ENCODE data around the gene SVBP. TPM values are rescaled to one million over a fixed set of nuclear protein-coding genes. Genes with fewer than 3 reads are reported as not detected.

The SVBP gene
- polyA plus RNA-seq, 1 donor (not counting 4 experiments of a cell fraction or from before 2014, with no cell fraction given): 15.5 TPM

- no peaks in the 10 kb centered on the region for H3K36me3 ChIP-seq (ENCODE audit: control insufficient read depth in 2 of 2, extremely low read depth in 1 of 2, insufficient read depth in 2 of 2, low read length in 2 of 2)
- peaks cover 43% of the 10 kb centered on the region for H3K79me2 ChIP-seq (ENCODE audit: control insufficient read depth, insufficient read depth, low read length)
- DNase-seq (ENCODE audit: low read depth, low spot score): no peak
- H3K9ac ChIP-seq (ENCODE audit: control insufficient read depth, extremely low read depth, insufficient read depth, low read length): no peak overlapping the region
- H3K4me2 ChIP-seq (ENCODE audit: control insufficient read depth, extremely low read depth, insufficient read depth, low read depth, low read length): no peak overlapping the region
- no peak for FAIRE-seq
- no peak overlapping the region for H2AFZ ChIP-seq (ENCODE audit: control insufficient read depth, low read length)
- H3K4me3 ChIP-seq (ENCODE audit: control insufficient read depth in 2 of 3, extremely low read depth in 1 of 3, insufficient read depth in 2 of 3, low read depth in 1 of 3, low read length in 3 of 3): no peak overlapping the region
- no peaks in the 10 kb centered on the region for H3K9me1 ChIP-seq (ENCODE audit: control insufficient read depth, extremely low read depth, insufficient read depth, low read length)
- no peaks in the 10 kb centered on the region for H4K20me1 ChIP-seq (ENCODE audit: control insufficient read depth, extremely low read depth, insufficient read depth, low read length)
- dilution Hi-C loops (cut with MboI; ENCODE audit: extremely low pct_ligation_motif_present, low sequenced_read_pairs): no loop called here
- peaks cover 12% of the 10 kb centered on the region for H3K4me1 ChIP-seq (ENCODE audit: control insufficient read depth, extremely low read depth, insufficient read depth, low read length)
- H3K9me3 ChIP-seq (ENCODE audit: control insufficient read depth, low read depth, low read length): no peaks in the 10 kb centered on the region
- H3K27me3 ChIP-seq (ENCODE audit: control insufficient read depth, extremely low read depth, insufficient read depth, low read length): no peaks in the 10 kb centered on the region
- no peak overlapping the region for H3K27ac ChIP-seq (ENCODE audit: control insufficient read depth, insufficient read depth, low read length)
- TF ChIP-seq EZH2 (IDR thresholded peaks at IDR 0.05; ENCODE audit: low read length): no peak
- no peak for TF ChIP-seq CTCF (optimal IDR thresholded peaks at IDR 0.05 in 1 of 3, IDR thresholded peaks at IDR 0.05 in 1 of 3, conservative IDR thresholded peaks at IDR 0.05 in 1 of 3; ENCODE audit: extremely low read depth in 1 of 3, insufficient read depth in 2 of 3, low read length in 3 of 3)
Observed at GRCh38 chr1:42769811-42770210, 47.4 kb downstream of the SVBP start.

GRCh38 chr1:42768172-42768571 is 49.0 kb downstream of the SVBP start:
- Histone ChIP-seq H2AFZ (ENCODE audit: control insufficient read depth, low read length) (no peak overlapping the region), H3K79me2 (ENCODE audit: control insufficient read depth, insufficient read depth, low read length) (peaks cover 49% of the 10 kb centered on the region), H3K27ac (ENCODE audit: control insufficient read depth, insufficient read depth, low read length) (no peak overlapping the region), H3K9ac (ENCODE audit: control insufficient read depth, extremely low read depth, insufficient read depth, low read length) (peak overlapping the region; percentile 83), H3K27me3 (ENCODE audit: control insufficient read depth, extremely low read depth, insufficient read depth, low read length) (no peaks in the 10 kb centered on the region), H3K36me3 (ENCODE audit: control insufficient read depth in 2 of 2, extremely low read depth in 1 of 2, insufficient read depth in 2 of 2, low read length in 2 of 2) (no peaks in the 10 kb centered on the region), H3K9me1 (ENCODE audit: control insufficient read depth, extremely low read depth, insufficient read depth, low read length) (no peaks in the 10 kb centered on the region), H3K4me1 (ENCODE audit: control insufficient read depth, extremely low read depth, insufficient read depth, low read length) (peaks cover 12% of the 10 kb centered on the region), H3K9me3 (ENCODE audit: control insufficient read depth, low read depth, low read length) (no peaks in the 10 kb centered on the region), H3K4me3 (ENCODE audit: control insufficient read depth in 2 of 3, extremely low read depth in 1 of 3, insufficient read depth in 2 of 3, low read depth in 1 of 3, low read length in 3 of 3) (peak overlapping the region; percentile 65 to 85 (median 74)), H4K20me1 (ENCODE audit: control insufficient read depth, extremely low read depth, insufficient read depth, low read length) (no peaks in the 10 kb centered on the region), H3K4me2 (ENCODE audit: control insufficient read depth, extremely low read depth, insufficient read depth, low read depth, low read length) (peak overlapping the region; percentile 77)
- dilution Hi-C loops (cut with MboI; ENCODE audit: extremely low pct_ligation_motif_present, low sequenced_read_pairs): no loop called here
- no peak for TF ChIP-seq EZH2 (IDR thresholded peaks at IDR 0.05; ENCODE audit: low read length)
- no peak for TF ChIP-seq CTCF (optimal IDR thresholded peaks at IDR 0.05 in 1 of 3, IDR thresholded peaks at IDR 0.05 in 1 of 3, conservative IDR thresholded peaks at IDR 0.05 in 1 of 3; ENCODE audit: extremely low read depth in 1 of 3, insufficient read depth in 2 of 3, low read length in 3 of 3)
- no peak for FAIRE-seq
- DNase-seq (ENCODE audit: low read depth, low spot score): no peak
